GM19025 (cell line): ENCODE data around the gene MDFI.

ENCODE experiments used
- ATAC-seq: cut with Tn5 transposase; IDR thresholded peaks from one replicate; pipeline ENCODE4 v1.9.1; 2021; ENCODE audit warnings: mild to moderate bottlenecking, low read depth, moderate library complexity; ENCODE audit not compliant: unreplicated experiment

Gene MDFI

GRCh38 chr6:41630946-41631345, 7.3 kb upstream of the MDFI start:
- no peak for ATAC-seq

- no peak for ATAC-seq
Measured at GRCh38 chr6:41633056-41633634, 5.1 kb upstream of the MDFI start.

- no peak for ATAC-seq
Measured at GRCh38 chr6:41634657-41635056, 3.6 kb upstream of the MDFI start.

- no peak for ATAC-seq
Measured at GRCh38 chr6:41635365-41635764, 2.9 kb upstream of the MDFI start.

GRCh38 chr6:41636833-41637193, 1.5 kb upstream of the MDFI start:
- no peak for ATAC-seq

GRCh38 chr6:41637194-41638001, 870 bp upstream of the MDFI start:
- no peak for ATAC-seq

GRCh38 chr6:41638935-41639808, 904 bp downstream of the MDFI start:
- no peak for ATAC-seq

- ATAC-seq, result no peak
Measured at GRCh38 chr6:41639809-41640371, 1.6 kb downstream of the MDFI start.

GRCh38 chr6:41640426-41640825, 2.2 kb downstream of the MDFI start:
- no peak for ATAC-seq

GRCh38 chr6:41641352-41641925, 3.2 kb downstream of the MDFI start:
- ATAC-seq, result no peak

GRCh38 chr6:41642090-41642959, 4.1 kb downstream of the MDFI start:
- ATAC-seq, result no peak

- ATAC-seq, result no peak
Measured at GRCh38 chr6:41642960-41643898, 5.0 kb downstream of the MDFI start.

GRCh38 chr6:41643899-41644269, 5.6 kb downstream of the MDFI start:
- no peak for ATAC-seq

- no peak for ATAC-seq
Measured at GRCh38 chr6:41644297-41644879, 6.1 kb downstream of the MDFI start.

- no peak for ATAC-seq
Measured at GRCh38 chr6:41645007-41645618, 6.8 kb downstream of the MDFI start.

- ATAC-seq, result no peak
Measured at GRCh38 chr6:41646026-41646795, 7.9 kb downstream of the MDFI start.

- no peak for ATAC-seq
Measured at GRCh38 chr6:41647061-41647511, 8.8 kb downstream of the MDFI start.
